Aorta (tissue), 5 donors: Measurements from ENCODE around the gene KRT23. TPM values are rescaled to one million over a fixed set of nuclear protein-coding genes. Genes with fewer than 3 reads are reported as not detected.

Experiments
- ATAC-seq: fragments of 200-7000 bp; cut with Tn5 transposase; one replicate; pipeline ENCODE4 v1.9.1; 2022; ENCODE audit warnings: moderate library complexity; ENCODE audit not compliant: low FRiP score
- DNase-seq, 2 donors: peaks; one replicate each; pipeline ENCODE4 v3.0.0-alpha.2; 2020
- H3K27ac ChIP-seq, 2 donors: one replicate each; pipeline ENCODE4 v1.5.1; 2013; ENCODE audit warnings: low read length in 2 of 2, mild to moderate bottlenecking in 2 of 2, moderate library complexity in 2 of 2, control low read depth in 1 of 2, inconsistent platforms in 1 of 2, low read depth in 1 of 2
- H3K27me3 ChIP-seq, 2 donors: one replicate each; pipeline ENCODE4 v1.6.1; 2013; ENCODE audit warnings: control low read depth in 1 of 2, low read length in 1 of 2, mild to moderate bottlenecking in 1 of 2, moderate library complexity in 1 of 2; ENCODE audit not compliant: insufficient read depth in 2 of 2, control insufficient read depth in 1 of 2
- H3K36me3 ChIP-seq, 2 donors: one replicate each; pipeline ENCODE4 v1.6.1; 2013; ENCODE audit warnings: control low read depth in 1 of 2, low read length in 1 of 2, mild to moderate bottlenecking in 1 of 2; ENCODE audit not compliant: insufficient read depth in 2 of 2, control insufficient read depth in 1 of 2
- H3K4me1 ChIP-seq, 2 donors: one replicate each; pipeline ENCODE4 v1.6.1; 2013; ENCODE audit warnings: low read length in 2 of 2, control low read depth in 1 of 2, mild to moderate bottlenecking in 1 of 2, moderate library complexity in 1 of 2; ENCODE audit not compliant: insufficient read depth in 2 of 2, control insufficient read depth in 1 of 2
- H3K4me3 ChIP-seq, 2 donors: one replicate each; pipeline ENCODE4 v1.5.1; 2013; ENCODE audit warnings: low read length in 2 of 2, control low read depth in 1 of 2, mild to moderate bottlenecking in 1 of 2
- H3K9me3 ChIP-seq: one replicate; pipeline ENCODE4 v1.6.1; 2013; ENCODE audit warnings: mild to moderate bottlenecking, low read length; ENCODE audit not compliant: control insufficient read depth
- WGBS, 2 donors: extraction: QIAGEN DNeasy Blood & Tissue Kit; methylation state at CpG; one replicate each; pipeline ENCODE4 v1.1.7; 2013; 5-methylcytosine and 5-hydroxymethylcytosine counted together
- intact Hi-C, 2 donors: fragments of 100-400 bp; cut with DNase I; formaldehyde crosslinking; loops; one replicate each; pipeline versions ENCODE4 v1.14.2 to v1.15.0; 2022
- polyA plus RNA-seq, 2 donors: library from polyadenylated mRNA; stranded (reverse); fragments of 200-250 nt; gene quantifications; one replicate each; pipeline ENCODE4 v1.2.3, GENCODE V29; 2013
- total RNA-seq, 2 donors: library from RNA; stranded (reverse); fragmentation: NEBNext Ultra II Directional; extraction: Animal tissue kit (Norgen Biotek cat#: 25700); gene quantifications; one replicate each; pipeline ENCODE4 v1.2.1, GENCODE V29; 2021
- donor health status: healthy with polysubstance abuse.
- donor health status: Bipolar disorder and iron deficiency.
- donor health status: DM: no; HTN: no; CAD: no.
- donor health status: DM: no; HTN: no; CAD: no.
- donor health status: DM: yes; HTN: yes; CAD: no.

The KRT23 gene
- total and polyA plus RNA-seq, 4 donors: 0.30 to 0.50 (median 0.39) TPM; not detected in 1

- intact Hi-C loops: loop anchor here in 1 of 2 donors (10.0 kb wide), 1 partner anchor 412 kb away; no protein-coding TSS in a partner anchor
- Histone ChIP-seq H3K27me3 (no peaks in the 10 kb centered on the region), H3K4me1 (peaks cover 0 to 7% of the 10 kb centered on the region in 2 donors), H3K36me3 (no peaks in the 10 kb centered on the region), H3K27ac (no peak overlapping the region), H3K4me3 (no peak overlapping the region), H3K9me3 (no peaks in the 10 kb centered on the region)
- 94 to 95% methylated on average over 13 of the region's 13 CpGs for WGBS, 2 donors
- no peak for ATAC-seq
- DNase-seq: no peak
Measured at GRCh38 chr17:40912486-40913210, 24.8 kb downstream of the KRT23 start.

DNA sequence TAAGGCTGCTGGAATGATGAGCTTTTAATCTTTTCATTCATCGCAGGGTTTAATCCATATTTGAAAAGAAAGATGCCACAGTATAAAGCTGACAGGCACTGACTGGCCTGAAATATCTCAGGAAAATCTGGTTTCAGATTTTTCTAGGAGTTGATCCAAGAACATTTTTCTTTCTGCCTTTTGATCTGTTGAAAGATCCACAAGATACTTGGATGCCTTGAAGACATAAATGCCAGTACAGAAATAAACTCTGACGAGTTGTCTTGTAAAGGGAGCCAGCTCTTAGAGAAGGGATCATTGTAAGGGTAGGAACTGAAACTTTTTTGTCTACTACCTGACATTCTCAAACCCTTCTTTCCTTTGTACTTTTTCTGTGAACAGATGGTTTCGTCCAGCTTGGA, 27.0 kb downstream of the KRT23 start:
- H3K36me3 ChIP-seq: no peaks in the 10 kb centered on the region
- no peak overlapping the region for H3K27ac ChIP-seq
- ATAC-seq: no peak
- H3K4me1 ChIP-seq: peaks cover 0 to 7% of the 10 kb centered on the region in 2 donors
- H3K27me3 ChIP-seq: no peaks in the 10 kb centered on the region
- 15 to 22% methylated on average over 3 of the region's 3 CpGs for WGBS, 2 donors
- intact Hi-C loops: loop anchor here (2.0 to 10.0 kb wide), 2 partner anchors 414 to 756 kb away; no protein-coding TSS in a partner anchor
- no peak for DNase-seq
- no peaks in the 10 kb centered on the region for H3K9me3 ChIP-seq
- H3K4me3 ChIP-seq: no peak overlapping the region

GRCh38 chr17:40909755-40910154, 27.7 kb downstream of the KRT23 start:
- 54 to 55% methylated on average over 4 of the region's 4 CpGs for WGBS, 2 donors
- Histone ChIP-seq H3K4me3 (no peak overlapping the region), H3K27me3 (no peaks in the 10 kb centered on the region), H3K36me3 (no peaks in the 10 kb centered on the region), H3K9me3 (no peaks in the 10 kb centered on the region), H3K4me1 (peaks cover 0 to 7% of the 10 kb centered on the region in 2 donors), H3K27ac (no peak overlapping the region)
- intact Hi-C loops: loop anchor here (1.0 to 10.0 kb wide), 8 partner anchors 102 to 757 kb away; no protein-coding TSS in a partner anchor
- DNase-seq (no peak), ATAC-seq (no peak)

GRCh38 chr17:40909351-40909750, 28.1 kb downstream of the KRT23 start:
- Histone ChIP-seq H3K27me3 (no peaks in the 10 kb centered on the region), H3K36me3 (no peaks in the 10 kb centered on the region), H3K27ac (no peak overlapping the region), H3K9me3 (no peaks in the 10 kb centered on the region), H3K4me3 (no peak overlapping the region), H3K4me1 (peaks cover 0 to 7% of the 10 kb centered on the region in 2 donors)
- peak; percentile 81 to 87 for DNase-seq
- intact Hi-C loops: loop anchor here (1.0 to 5.0 kb wide), 6 partner anchors 102 to 753 kb away; no protein-coding TSS in a partner anchor
- 0 to 1% methylated on average over 5 of the region's 5 CpGs for WGBS, 2 donors
- ATAC-seq: peak; percentile 95

DNA sequence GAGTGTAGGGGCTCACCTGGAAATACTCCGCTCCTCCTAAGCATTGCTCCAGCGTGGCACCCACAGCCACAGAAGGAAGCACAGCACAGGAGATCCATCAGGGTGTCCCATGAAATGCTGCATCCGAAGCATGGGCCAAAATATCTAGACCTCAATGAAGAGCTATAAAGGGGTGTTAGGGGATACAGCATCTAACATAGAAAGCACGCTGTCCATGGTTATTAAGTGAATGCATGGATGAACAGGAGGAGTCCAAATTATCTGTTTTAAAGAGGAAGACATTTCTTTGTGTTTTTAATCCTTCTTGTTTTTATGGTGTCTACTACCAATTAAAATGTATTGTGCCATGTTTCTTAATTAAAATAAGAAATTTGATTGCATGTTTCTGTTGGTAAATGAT, 30.8 kb downstream of the KRT23 start:
- no peaks in the 10 kb centered on the region for H3K36me3 ChIP-seq
- peaks cover 0 to 7% of the 10 kb centered on the region in 2 donors for H3K4me1 ChIP-seq
- ATAC-seq: no peak
- no peak overlapping the region for H3K27ac ChIP-seq
- 82 to 89% methylated on average over 4 of the region's 4 CpGs for WGBS, 2 donors
- H3K4me3 ChIP-seq: no peak overlapping the region
- H3K9me3 ChIP-seq: no peaks in the 10 kb centered on the region
- intact Hi-C loops: loop anchor here (5.0 kb wide), 3 partner anchors 99 to 741 kb away; no protein-coding TSS in a partner anchor
- H3K27me3 ChIP-seq: peaks cover 0 to 2% of the 10 kb centered on the region in 2 donors
- DNase-seq: no peak

DNA sequence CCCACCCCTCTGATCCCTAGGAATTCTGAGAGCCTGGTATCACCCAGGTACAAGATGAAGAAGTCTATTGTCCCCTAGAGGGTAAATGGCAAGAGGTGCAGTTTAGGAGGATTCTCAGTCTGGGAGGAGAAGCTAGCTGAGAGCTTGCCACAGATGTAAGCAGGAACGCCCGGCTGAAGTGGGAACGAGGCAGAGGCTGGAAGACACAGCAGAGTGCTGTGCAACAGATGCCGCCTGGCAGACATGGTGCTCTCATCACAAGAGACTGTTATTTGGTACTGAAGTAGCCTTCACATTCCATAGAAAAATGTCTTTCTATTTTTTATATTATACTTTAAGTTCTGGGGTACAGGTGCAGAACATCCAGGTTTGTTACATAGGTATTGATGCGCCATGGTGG, 32.1 kb downstream of the KRT23 start:
- intact Hi-C loops: loop anchor here (5.0 kb wide), 3 partner anchors 98 to 742 kb away; no protein-coding TSS in a partner anchor
- no peaks in the 10 kb centered on the region for H3K36me3 ChIP-seq
- WGBS, 2 donors: 87% methylated on average over 5 of the region's 5 CpGs

DNA sequence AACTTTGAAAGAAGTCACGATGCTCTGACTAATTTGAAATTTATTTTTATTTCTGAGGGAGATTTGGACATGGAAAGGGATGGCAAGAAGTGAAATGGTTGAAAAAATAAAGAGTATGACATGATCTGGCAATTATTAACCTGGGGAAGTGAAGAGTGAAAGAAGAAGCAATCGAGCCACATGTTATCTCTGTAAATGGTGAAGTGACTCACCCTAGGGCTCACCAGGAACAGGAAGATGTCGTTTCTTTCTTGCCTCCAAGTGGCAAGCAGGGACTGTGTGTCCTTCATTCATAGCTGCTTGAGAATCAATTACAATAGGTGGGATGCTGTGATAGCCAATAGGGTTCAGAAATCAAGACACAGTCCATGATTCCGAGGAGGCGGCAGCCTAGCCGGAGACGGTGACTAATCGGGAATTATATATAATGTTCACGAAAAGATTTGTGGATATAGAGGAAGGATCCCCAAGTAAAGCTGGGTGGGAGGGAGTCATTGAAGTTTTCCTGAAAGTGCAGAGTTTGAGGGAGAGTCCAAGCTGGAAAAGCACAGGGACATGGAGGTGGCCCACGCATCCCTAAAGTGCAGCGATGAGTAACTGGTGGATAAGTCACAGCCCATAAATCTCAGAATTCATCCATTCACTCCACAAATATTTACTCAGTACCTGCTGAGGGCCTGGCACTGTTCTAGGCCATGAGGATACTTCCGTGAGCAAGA, 34.2 kb downstream of the KRT23 start:
- Histone ChIP-seq H3K27me3 (peaks cover 0 to 4% of the 10 kb centered on the region in 2 donors), H3K4me3 (no peak overlapping the region), H3K4me1 (no peaks in the 10 kb centered on the region), H3K9me3 (no peaks in the 10 kb centered on the region), H3K36me3 (no peaks in the 10 kb centered on the region), H3K27ac (no peak overlapping the region)
- WGBS, 2 donors: 70 to 72% methylated on average over 12 of the region's 12 CpGs
- DNase-seq (no peak), ATAC-seq (no peak)
- intact Hi-C loops: no loop called here

More for the DNA sequence above, 32.1 kb downstream of the KRT23 start:
- Histone ChIP-seq H3K27me3 (peaks cover 0 to 4% of the 10 kb centered on the region in 2 donors), H3K27ac (no peak overlapping the region), H3K9me3 (no peaks in the 10 kb centered on the region), H3K4me1 (peaks cover 0 to 5% of the 10 kb centered on the region in 2 donors), H3K4me3 (no peak overlapping the region)
- no peak for ATAC-seq
- DNase-seq: no peak

- intact Hi-C loops: no loop called here
- WGBS, 2 donors: 90 to 91% methylated on average over 4 of the region's 4 CpGs
Measured at GRCh38 chr17:40902498-40902897, 34.9 kb downstream of the KRT23 start.

More at GRCh38 chr17:40902498-40902897, 34.9 kb downstream of the KRT23 start:
- Histone ChIP-seq H3K4me3 (no peak overlapping the region), H3K9me3 (no peaks in the 10 kb centered on the region), H3K36me3 (no peaks in the 10 kb centered on the region), H3K27me3 (peaks cover 0 to 4% of the 10 kb centered on the region in 2 donors), H3K4me1 (no peaks in the 10 kb centered on the region), H3K27ac (no peak overlapping the region)
- DNase-seq: no peak
- ATAC-seq: no peak
